ENCODE measurements around the gene KLHL42.

- TF ChIP-seq YY1 (IDR thresholded peaks at IDR 0.05; ENCODE audit: extremely low read depth, insufficient replicate concordance, low read depth, low read length) (no peak), EZH2phosphoT487 (IDR thresholded peaks at IDR 0.05; ENCODE audit: borderline replicate concordance) (no peak), CTCF (IDR thresholded peaks at IDR 0.05 in 2 of 3, conservative IDR thresholded peaks at IDR 0.05 in 1 of 3; ENCODE audit: borderline replicate concordance in 1 of 3, insufficient read depth in 1 of 3, low read depth in 2 of 3, low read length in 2 of 3) (no peak), SP1 (IDR thresholded peaks at IDR 0.05; ENCODE audit: low read depth) (no peak), JUND (IDR thresholded peaks at IDR 0.05) (no peak), MAX (IDR thresholded peaks at IDR 0.05) (no peak), POLR2A (IDR thresholded peaks at IDR 0.05; ENCODE audit: borderline replicate concordance, extremely low read depth, insufficient read depth, insufficient read length) (no peak), ELF1 (IDR thresholded peaks at IDR 0.05; ENCODE audit: borderline replicate concordance, low read depth) (no peak), REST (IDR thresholded peaks at IDR 0.05; ENCODE audit: low read depth) (no peak), EZH2 (IDR thresholded peaks at IDR 0.05) (no peak), ZNF274 (IDR thresholded peaks at IDR 0.05; ENCODE audit: low read depth, low read length) (no peak), CBX3 (IDR thresholded peaks at IDR 0.05; ENCODE audit: low read depth) (no peak), POLR2AphosphoS5 (IDR thresholded peaks at IDR 0.05; ENCODE audit: low read depth, low read length) (no peak), RAD21 (IDR thresholded peaks at IDR 0.05; ENCODE audit: low read depth) (no peak)
These were observed 25.2 kb downstream of the KLHL42 start for GRCh38 chr12:27805238-27805637.

All from HCT116 (cell line).